Astrocyte (in vitro differentiated cells and primary cell): ENCODE data around the gene STK39. TPM values are rescaled to one million over a fixed set of nuclear protein-coding genes. Genes with fewer than 3 reads are reported as not detected.

ENCODE experiments used
- DNase-seq: peaks from one replicate; pipeline ENCODE4 v3.0.0-alpha.2; 2010; ENCODE audit warnings: low read depth
- FAIRE-seq: peaks from 2 replicates; lab custom pipeline; 2011; peaks lifted over from hg19 to GRCh38; lab: Jason Lieb, UNC
- H2AFZ ChIP-seq: 2 replicates; pipeline ENCODE4 v1.6.0; 2012; ENCODE audit warnings: low read depth, low read length, inconsistent platforms
- H3K27ac ChIP-seq: 2 replicates; pipeline ENCODE4 v1.5.1; 2011; ENCODE audit warnings: low read depth, low read length, inconsistent platforms
- H3K27me3 ChIP-seq: 2 replicates; pipeline ENCODE4 v1.6.0; 2011; ENCODE audit warnings: low read length, inconsistent platforms; ENCODE audit not compliant: insufficient read depth
- H3K36me3 ChIP-seq: 2 replicates; pipeline ENCODE4 v1.5.1; 2011; ENCODE audit warnings: low read length, inconsistent platforms; ENCODE audit not compliant: insufficient read depth
- H3K4me1 ChIP-seq: 2 replicates; pipeline ENCODE4 v1.5.1; 2011; ENCODE audit warnings: low read length, inconsistent platforms; ENCODE audit not compliant: insufficient read depth
- H3K4me2 ChIP-seq: 2 replicates; pipeline ENCODE4 v1.6.0; 2012; ENCODE audit warnings: low read length, inconsistent platforms
- H3K4me3 ChIP-seq: 2 replicates; pipeline ENCODE4 v1.5.1; 2011; ENCODE audit warnings: low read depth, mild to moderate bottlenecking, low read length, inconsistent platforms; ENCODE audit not compliant: insufficient read depth
- H3K79me2 ChIP-seq: 2 replicates; pipeline ENCODE4 v1.6.0; 2012; ENCODE audit warnings: mild to moderate bottlenecking, low read length, inconsistent platforms; ENCODE audit not compliant: insufficient read depth
- H3K9ac ChIP-seq: 2 replicates; pipeline ENCODE4 v1.6.0; 2012; ENCODE audit warnings: mild to moderate bottlenecking, low read length, inconsistent platforms
- H3K9me3 ChIP-seq: 2 replicates; pipeline ENCODE4 v1.5.1; 2012; ENCODE audit warnings: low read depth, mild to moderate bottlenecking, low read length, inconsistent platforms; ENCODE audit not compliant: insufficient read depth
- H4K20me1 ChIP-seq: 2 replicates; pipeline ENCODE4 v1.6.0; 2012; ENCODE audit warnings: low read length, inconsistent platforms; ENCODE audit not compliant: insufficient read depth
- H3K27ac Mint-ChIP-seq: one replicate; pipeline ENCODE4 v1.8.0; 2021; ENCODE audit warnings: mild to moderate bottlenecking, mixed read lengths; ENCODE audit not compliant: unreplicated experiment
- H3K27me3 Mint-ChIP-seq: one replicate; pipeline ENCODE4 v1.8.0; 2021; ENCODE audit warnings: low read depth, mixed read lengths; ENCODE audit not compliant: unreplicated experiment
- H3K36me3 Mint-ChIP-seq: one replicate; pipeline ENCODE4 v1.8.0; 2021; ENCODE audit warnings: low read depth, mixed read lengths; ENCODE audit not compliant: unreplicated experiment
- H3K4me1 Mint-ChIP-seq: one replicate; pipeline ENCODE4 v1.8.0; 2021; ENCODE audit warnings: low read depth, mixed read lengths; ENCODE audit not compliant: unreplicated experiment
- H3K4me3 Mint-ChIP-seq: one replicate; pipeline ENCODE4 v1.8.0; 2021; ENCODE audit warnings: mild to moderate bottlenecking, moderate library complexity, mixed read lengths; ENCODE audit not compliant: unreplicated experiment
- H3K9me3 Mint-ChIP-seq: one replicate; pipeline ENCODE4 v1.8.0; 2021; ENCODE audit warnings: mild to moderate bottlenecking, mixed read lengths; ENCODE audit not compliant: unreplicated experiment
- CTCF ChIP-seq: IDR thresholded peaks from 2 replicates; pipeline ENCODE4 v1.5.1; 2011; ENCODE audit warnings: low read depth, mild to moderate bottlenecking, inconsistent platforms, low read length, moderate library complexity; ENCODE audit not compliant: insufficient read depth
- EZH2 ChIP-seq: IDR thresholded peaks from 2 replicates; pipeline ENCODE4 v1.6.1; 2012; ENCODE audit warnings: mild to moderate bottlenecking, low read length, inconsistent platforms; ENCODE audit not compliant: insufficient read depth
- total RNA-seq: library from RNA; stranded (reverse); gene quantifications from 2 replicates; pipeline ENCODE4 v1.2.1, GENCODE V29; 2021

Gene STK39
- total RNA-seq, 1 donor from 2014 or later, result 23.4 TPM

- Histone ChIP-seq H3K4me1 (peaks cover 4% of the 10 kb centered on the region), H3K27ac (no peak overlapping the region), H3K9me3 (peaks cover 7% of the 10 kb centered on the region), H4K20me1 (no peaks in the 10 kb centered on the region), H3K9ac (no peak overlapping the region), H3K79me2 (no peaks in the 10 kb centered on the region), H2AFZ (no peak overlapping the region), H3K36me3 (no peaks in the 10 kb centered on the region), H3K4me2 (peak overlapping the region; percentile 2), H3K27me3 (no peaks in the 10 kb centered on the region), H3K4me3 (no peak overlapping the region)
- no peaks in the 10 kb centered on the region for H3K36me3 Mint-ChIP-seq
- H3K27me3 Mint-ChIP-seq, result no peaks in the 10 kb centered on the region
- FAIRE-seq (no peak), DNase-seq (no peak)
- H3K27ac Mint-ChIP-seq, result peak overlapping the region; percentile 97
- peaks cover 16% of the 10 kb centered on the region for H3K4me1 Mint-ChIP-seq
- H3K4me3 Mint-ChIP-seq, result no peak overlapping the region
- no peak for TF ChIP-seq EZH2
- peaks cover 13% of the 10 kb centered on the region for H3K9me3 Mint-ChIP-seq
Observed at GRCh38 chr2:168254158-168254935, 7.0 kb upstream of the STK39 start.

DNA sequence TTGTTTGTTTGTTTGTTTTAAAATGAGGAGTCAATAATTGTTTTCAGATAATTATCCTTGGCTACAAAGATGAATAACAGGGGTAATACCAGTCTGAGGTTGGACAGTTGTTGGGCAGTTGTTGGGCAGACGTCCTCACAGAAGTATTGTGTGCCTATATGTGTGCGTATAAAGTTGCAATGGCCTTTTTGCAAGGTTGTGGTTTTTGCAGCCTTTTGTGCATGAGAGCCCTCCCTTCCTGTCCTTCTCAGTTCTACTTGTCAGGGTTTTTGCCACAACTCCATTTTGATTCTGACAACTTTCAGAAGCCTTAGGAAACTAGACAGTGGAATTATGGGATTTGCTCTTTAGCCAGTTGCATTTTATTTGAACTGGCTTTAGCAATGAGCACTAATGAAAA lies 6.0 kb upstream of the STK39 start:
- Mint-ChIP-seq H3K9me3 (peaks cover 6% of the 10 kb centered on the region), H3K27ac (no peak overlapping the region), H3K27me3 (no peaks in the 10 kb centered on the region), H3K36me3 (no peaks in the 10 kb centered on the region), H3K4me3 (no peak overlapping the region), H3K4me1 (peaks cover 16% of the 10 kb centered on the region)
- H2AFZ ChIP-seq, result no peak overlapping the region
- peaks cover under 1% of the 10 kb centered on the region for H3K9me3 ChIP-seq
- no peaks in the 10 kb centered on the region for H3K27me3 ChIP-seq
- H3K4me1 ChIP-seq, result peaks cover 5% of the 10 kb centered on the region
- H3K27ac ChIP-seq, result no peak overlapping the region
- no peaks in the 10 kb centered on the region for H3K36me3 ChIP-seq
- FAIRE-seq (no peak), DNase-seq (no peak)
- no peak for TF ChIP-seq EZH2
- no peak for TF ChIP-seq CTCF
- no peaks in the 10 kb centered on the region for H4K20me1 ChIP-seq
- H3K4me3 ChIP-seq, result no peak overlapping the region
- no peaks in the 10 kb centered on the region for H3K79me2 ChIP-seq
- no peak overlapping the region for H3K4me2 ChIP-seq
- H3K9ac ChIP-seq, result no peak overlapping the region

- Mint-ChIP-seq H3K27ac (no peak overlapping the region), H3K4me3 (no peak overlapping the region), H3K9me3 (peaks cover 3% of the 10 kb centered on the region), H3K36me3 (no peaks in the 10 kb centered on the region), H3K27me3 (no peaks in the 10 kb centered on the region), H3K4me1 (peaks cover 16% of the 10 kb centered on the region)
- no peaks in the 10 kb centered on the region for H3K27me3 ChIP-seq
- H3K4me2 ChIP-seq, result no peak overlapping the region
- no peaks in the 10 kb centered on the region for H3K79me2 ChIP-seq
- H3K4me1 ChIP-seq, result peaks cover 9% of the 10 kb centered on the region
- FAIRE-seq (no peak), DNase-seq (no peak)
- H3K4me3 ChIP-seq, result no peak overlapping the region
- no peak overlapping the region for H3K9ac ChIP-seq
- H4K20me1 ChIP-seq, result no peaks in the 10 kb centered on the region
- no peaks in the 10 kb centered on the region for H3K36me3 ChIP-seq
- TF ChIP-seq CTCF, result no peak
- TF ChIP-seq EZH2, result no peak
- H3K9me3 ChIP-seq, result no peaks in the 10 kb centered on the region
- H3K27ac ChIP-seq, result no peak overlapping the region
- no peak overlapping the region for H2AFZ ChIP-seq
Observed at GRCh38 chr2:168252976-168253375, 5.6 kb upstream of the STK39 start.
